ENCODE measurements around the gene ASPA.

GRCh38 chr17:3528403-3528851 lies 52.6 kb downstream of the ASPA start:
- TF ChIP-seq POLR2A (IDR thresholded peaks at IDR 0.05; ENCODE audit: low read length) = no peak
- no peak for TF ChIP-seq GATA1 (IDR thresholded peaks at IDR 0.05; ENCODE audit: low read depth, low read length)
